Lower leg skin (tissue), 4 donors: Measurements from ENCODE around the gene IL11. TPM values are rescaled to one million over a fixed set of nuclear protein-coding genes. Genes with fewer than 3 reads are reported as not detected.
"Not testable (repeated sequence)": the region's sequence is repeated elsewhere in the genome, so short reads cannot be mapped to it uniquely, and the experiment has no call there.

Experiments
- DNase-seq, 2 donors: peaks; one replicate each; pipeline ENCODE4 v3.0.0-alpha.2; 2019; ENCODE audit warnings: low spot score in 2 of 2
- H3K4me3 ChIP-seq: fragments of 200-600 bp; sonication (generic); 2 replicates; pipeline ENCODE4 v1.5.1; 2017; ENCODE audit warnings: mild to moderate bottlenecking, low read depth; ENCODE audit not compliant: poor library complexity, severe bottlenecking
- CTCF ChIP-seq, 3 donors: fragments of 450-650 bp; IDR thresholded peaks; one replicate each; pipeline ENCODE4 v1.5.1; 2016; ENCODE audit warnings: antibody characterized with exemption in 3 of 3, mild to moderate bottlenecking in 3 of 3, moderate library complexity in 2 of 3
- POLR2A ChIP-seq, 2 donors: fragments of 450-650 bp; IDR thresholded peaks; one replicate each; pipeline ENCODE4 v1.6.1; 2016 to 2017; ENCODE audit warnings: antibody characterized with exemption in 2 of 2, mild to moderate bottlenecking in 1 of 2, moderate library complexity in 1 of 2
- WGBS, 2 donors: methylation state at CpG; one replicate each; pipeline ENCODE4 v1.1.5; 2018; 5-methylcytosine and 5-hydroxymethylcytosine counted together
- intact Hi-C: fragments of 100-400 bp; cut with DNase I; formaldehyde crosslinking; loops from one replicate; pipeline ENCODE4 v1.15.0; 2023; ENCODE audit warnings: low total_unique reads
- total RNA-seq, 4 donors: library from RNA; depleted of rRNA; stranded (reverse); fragments of >200 nt; gene quantifications; one replicate each; pipeline ENCODE4 v1.1.0, GENCODE V29; 2016

IL11 gene
- total RNA-seq, 4 donors from 2014 or later = 0.23 to 0.68 (median 0.46) TPM; not detected in 1

DNA sequence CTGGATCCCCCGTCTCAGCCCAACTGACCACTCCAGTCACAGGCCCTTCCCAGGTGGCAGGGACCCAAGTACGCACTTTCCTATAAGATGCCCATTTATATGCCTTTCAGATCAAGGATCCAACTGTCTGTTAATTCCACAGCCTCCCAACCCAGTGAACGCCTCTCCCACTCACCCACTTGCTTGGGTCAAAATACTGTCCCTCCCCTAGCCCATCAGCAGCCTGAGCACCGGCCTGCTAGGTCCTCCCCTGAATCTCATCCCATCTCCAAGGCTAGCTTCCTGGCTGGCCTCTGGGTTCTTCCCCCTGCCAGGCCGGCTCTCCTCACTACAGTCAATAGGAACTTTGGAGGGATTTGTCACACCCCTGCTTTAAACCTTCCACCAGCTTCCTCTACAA lies 35.4 kb upstream of the IL11 start:
- no peak overlapping the region for H3K4me3 ChIP-seq
- intact Hi-C loops = loop anchor here (5.0 kb wide), 1 partner anchor 237 kb away; the partner anchor contains the start of genes ZNF580 and ZNF581
- WGBS, 2 donors = 82 to 86% methylated on average over 5 of the region's 5 CpGs
- no peak for DNase-seq
- TF ChIP-seq CTCF (IDR thresholded peaks at IDR 0.05) (no peak), POLR2A (IDR thresholded peaks at IDR 0.05) (no peak)

DNA sequence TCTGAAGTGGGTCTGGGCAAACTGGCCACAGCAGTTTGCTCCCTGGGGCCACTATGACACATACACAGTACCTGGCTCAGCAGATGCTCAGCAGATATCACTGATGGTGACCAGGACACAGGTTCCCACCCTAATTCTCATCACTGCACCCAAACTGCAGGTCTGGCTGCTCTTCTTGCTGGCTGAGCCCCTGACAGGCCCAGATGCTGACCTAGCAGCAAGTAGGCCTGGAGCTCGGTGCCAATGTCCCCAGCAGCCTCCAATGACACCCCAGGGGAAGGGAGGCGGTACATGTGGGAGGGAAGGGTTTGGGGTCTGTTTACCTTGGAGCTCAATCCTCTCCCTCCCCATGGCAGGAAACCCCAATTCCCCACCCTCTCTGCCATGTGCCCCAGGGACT lies 32.2 kb upstream of the IL11 start:
- WGBS, 2 donors = 63 to 77% methylated on average over 2 of the region's 2 CpGs
- H3K4me3 ChIP-seq = no peak overlapping the region
- intact Hi-C loops = no loop called here
- TF ChIP-seq POLR2A (IDR thresholded peaks at IDR 0.05) (no peak), CTCF (IDR thresholded peaks at IDR 0.05) (no peak)
- no peak for DNase-seq

DNA sequence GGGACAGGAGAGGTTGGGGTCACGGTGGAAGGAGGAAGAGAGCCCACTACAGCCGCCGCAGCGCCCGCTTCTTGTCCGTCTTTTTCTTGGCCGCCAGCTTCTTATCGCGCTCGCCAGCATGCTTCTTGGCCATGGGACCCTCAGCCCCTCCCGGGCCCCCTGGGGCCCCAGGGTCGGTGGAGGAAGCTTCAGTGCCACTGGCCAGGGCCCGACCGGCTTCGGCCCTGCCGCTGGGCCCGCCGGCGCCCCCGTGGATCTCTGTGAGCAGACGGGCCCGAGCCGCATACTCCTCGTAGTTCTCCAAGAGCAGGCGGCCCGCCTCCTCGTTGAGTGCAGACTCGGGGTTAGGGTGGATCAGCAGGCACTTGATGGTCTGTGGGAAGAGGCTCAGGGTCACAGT lies 31.1 kb upstream of the IL11 start:
- intact Hi-C loops, DNase-seq, H3K4me3 ChIP-seq: not testable (repeated sequence)
- WGBS, 2 donors = 94% methylated on average over 9 to 26 of the region's 28 CpGs

GRCh38 chr19:55400281-55401087 lies 30.2 kb upstream of the IL11 start:
- no peak for TF ChIP-seq POLR2A (IDR thresholded peaks at IDR 0.05)
- no peak for TF ChIP-seq CTCF (IDR thresholded peaks at IDR 0.05)
- no peak overlapping the region for H3K4me3 ChIP-seq
- 59 to 69% methylated on average over 14 of the region's 14 CpGs for WGBS, 2 donors
- DNase-seq = no peak
- intact Hi-C loops = no loop called here

GRCh38 chr19:55398200-55398925 lies 28.1 kb upstream of the IL11 start:
- WGBS, 2 donors = 82 to 89% methylated on average over 12 of the region's 12 CpGs
- no peak for DNase-seq
- intact Hi-C loops = no loop called here
- H3K4me3 ChIP-seq = no peak overlapping the region
- no peak for TF ChIP-seq CTCF (IDR thresholded peaks at IDR 0.05)
- no peak for TF ChIP-seq POLR2A (IDR thresholded peaks at IDR 0.05)
